Epithelial cell of esophagus (primary cell): ENCODE results near the gene ARHGAP42.

Experiments
- DNase-seq: peaks from one replicate; pipeline ENCODE4 v3.0.0; 2010; ENCODE audit warnings: low read depth
- H3K4me3 ChIP-seq: 2 replicates; pipeline ENCODE4 v1.5.1; 2011; ENCODE audit warnings: mild to moderate bottlenecking, low read length, control low read depth
- TF ChIP-seq, protein P1 (sequence below): IDR thresholded peaks from 2 replicates; pipeline ENCODE4 v1.5.1; 2011; ENCODE audit warnings: low read depth, mild to moderate bottlenecking, low read length, control low read depth, inconsistent platforms; ENCODE audit not compliant: insufficient read depth; ENCODE audit errors: missing control alignments

ARHGAP42 gene

GRCh38 chr11:100757646-100758045 is 70.6 kb downstream of the ARHGAP42 start:
- no peak overlapping the region for H3K4me3 ChIP-seq
- TF ChIP-seq, protein P1, sequence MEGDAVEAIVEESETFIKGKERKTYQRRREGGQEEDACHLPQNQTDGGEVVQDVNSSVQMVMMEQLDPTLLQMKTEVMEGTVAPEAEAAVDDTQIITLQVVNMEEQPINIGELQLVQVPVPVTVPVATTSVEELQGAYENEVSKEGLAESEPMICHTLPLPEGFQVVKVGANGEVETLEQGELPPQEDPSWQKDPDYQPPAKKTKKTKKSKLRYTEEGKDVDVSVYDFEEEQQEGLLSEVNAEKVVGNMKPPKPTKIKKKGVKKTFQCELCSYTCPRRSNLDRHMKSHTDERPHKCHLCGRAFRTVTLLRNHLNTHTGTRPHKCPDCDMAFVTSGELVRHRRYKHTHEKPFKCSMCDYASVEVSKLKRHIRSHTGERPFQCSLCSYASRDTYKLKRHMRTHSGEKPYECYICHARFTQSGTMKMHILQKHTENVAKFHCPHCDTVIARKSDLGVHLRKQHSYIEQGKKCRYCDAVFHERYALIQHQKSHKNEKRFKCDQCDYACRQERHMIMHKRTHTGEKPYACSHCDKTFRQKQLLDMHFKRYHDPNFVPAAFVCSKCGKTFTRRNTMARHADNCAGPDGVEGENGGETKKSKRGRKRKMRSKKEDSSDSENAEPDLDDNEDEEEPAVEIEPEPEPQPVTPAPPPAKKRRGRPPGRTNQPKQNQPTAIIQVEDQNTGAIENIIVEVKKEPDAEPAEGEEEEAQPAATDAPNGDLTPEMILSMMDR = no peak

GRCh38 chr11:100759106-100759505 is 72.0 kb downstream of the ARHGAP42 start:
- DNase-seq = no peak
- TF ChIP-seq, protein P1 = no peak
- H3K4me3 ChIP-seq = no peak overlapping the region

More at GRCh38 chr11:100757646-100758045, 70.6 kb downstream of the ARHGAP42 start:
- DNase-seq = no peak

GRCh38 chr11:100759856-100760255 is 72.8 kb downstream of the ARHGAP42 start:
- TF ChIP-seq, protein P1 = no peak
- DNase-seq = no peak
- no peak overlapping the region for H3K4me3 ChIP-seq

DNA sequence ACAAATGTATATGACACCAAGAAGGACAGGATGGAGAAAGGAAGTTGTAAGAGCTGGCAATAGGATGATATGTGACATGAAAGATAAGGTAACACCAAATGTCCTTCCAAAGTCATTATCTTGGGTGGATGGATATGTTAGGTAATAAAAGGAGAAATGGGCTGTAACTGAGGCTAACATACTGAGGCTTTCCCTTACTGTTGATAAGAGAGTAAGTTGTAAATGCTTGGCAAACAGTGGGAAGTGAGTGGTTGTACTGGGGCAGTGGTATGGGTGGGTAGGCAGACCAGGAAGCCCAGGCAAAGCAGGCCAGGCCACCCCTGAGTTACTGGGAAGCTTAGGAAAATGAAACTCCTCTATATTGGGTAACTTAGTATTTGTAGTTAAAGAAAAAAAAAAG is 73.7 kb downstream of the ARHGAP42 start:
- no peak overlapping the region for H3K4me3 ChIP-seq
- DNase-seq = no peak
- TF ChIP-seq, protein P1 = no peak

DNA sequence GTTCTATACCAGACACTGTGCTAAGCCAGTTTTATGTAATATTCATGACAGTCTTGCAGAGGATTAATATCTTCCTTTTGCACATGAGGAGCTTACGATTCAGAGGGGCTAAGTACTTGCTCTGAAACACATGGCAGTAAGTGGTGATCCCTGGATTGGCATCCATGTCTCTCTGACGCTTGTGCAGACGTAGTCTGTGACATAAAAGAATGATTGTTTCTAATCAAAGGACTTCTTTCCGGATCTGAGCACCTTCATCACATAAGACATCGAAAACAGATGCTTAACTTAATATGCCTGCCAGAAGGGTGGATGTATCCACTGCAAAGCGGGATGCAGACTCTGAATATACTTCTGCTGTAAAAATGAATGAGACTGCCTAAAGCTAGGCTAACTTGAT is 74.8 kb downstream of the ARHGAP42 start:
- DNase-seq = no peak

GRCh38 chr11:100766764-100767163 is 79.7 kb downstream of the ARHGAP42 start:
- no peak overlapping the region for H3K4me3 ChIP-seq
- TF ChIP-seq, protein P1 = no peak
- no peak for DNase-seq

More for the DNA sequence above, 74.8 kb downstream of the ARHGAP42 start:
- TF ChIP-seq, protein P1 = no peak
- H3K4me3 ChIP-seq = no peak overlapping the region

DNA sequence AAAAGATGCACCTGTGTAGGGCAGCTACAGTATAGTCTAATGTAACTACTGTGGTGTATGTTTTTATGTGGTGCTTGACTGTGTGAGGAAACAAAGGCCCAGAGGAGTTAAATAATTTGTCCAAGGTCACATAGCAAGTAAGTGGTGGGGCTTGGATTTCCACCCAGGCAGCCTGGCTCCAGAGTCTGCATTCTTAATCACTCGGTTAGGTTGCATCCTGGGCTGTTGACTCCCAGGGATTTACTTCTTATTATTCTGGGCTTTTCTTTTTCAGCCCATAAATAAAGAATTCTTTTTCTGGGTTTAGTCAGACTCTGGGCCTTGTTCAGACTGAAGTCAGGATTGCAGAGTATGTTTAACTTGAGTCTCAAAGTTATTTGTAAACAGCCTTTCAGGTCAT is 82.1 kb downstream of the ARHGAP42 start:
- TF ChIP-seq, protein P1 = no peak
- no peak overlapping the region for H3K4me3 ChIP-seq
- DNase-seq = no peak
